Effector memory CD4-positive, alpha-beta T cell (primary cell): ENCODE measurements around the gene ARHGAP15.

Source experiments
- DNase-seq, 3 donors: peaks; one replicate each; pipeline ENCODE4 v3.0.0-alpha.2; 2020
- H3K27ac ChIP-seq: 2 replicates; pipeline ENCODE4 v1.7.0; 2013; ENCODE audit warnings: mild to moderate bottlenecking, low read length, moderate library complexity; ENCODE audit not compliant: insufficient read depth, poor library complexity, severe bottlenecking
- H3K27me3 ChIP-seq: replicated peaks from 2 replicates; pipeline ENCODE4 v1.7.0; 2013; ENCODE audit warnings: mild to moderate bottlenecking, low read length; ENCODE audit not compliant: insufficient read depth, control insufficient read depth, poor library complexity, severe bottlenecking
- H3K36me3 ChIP-seq: 2 replicates; pipeline ENCODE4 v1.7.0; 2013; ENCODE audit warnings: mild to moderate bottlenecking, low read length, moderate library complexity; ENCODE audit not compliant: control insufficient read depth, insufficient read depth
- H3K4me1 ChIP-seq: 2 replicates; pipeline ENCODE4 v1.7.0; 2013; ENCODE audit warnings: low read length, mild to moderate bottlenecking; ENCODE audit not compliant: control insufficient read depth, insufficient read depth, poor library complexity, severe bottlenecking
- H3K4me3 ChIP-seq: 2 replicates; pipeline ENCODE4 v1.7.0; 2013; ENCODE audit warnings: low read length, low read depth, mild to moderate bottlenecking; ENCODE audit not compliant: insufficient read depth, poor library complexity, severe bottlenecking
- H3K9me3 ChIP-seq: 2 replicates; pipeline ENCODE4 v1.7.0; 2013; ENCODE audit warnings: mild to moderate bottlenecking, low read length, moderate library complexity; ENCODE audit not compliant: control insufficient read depth

Gene ARHGAP15

DNA sequence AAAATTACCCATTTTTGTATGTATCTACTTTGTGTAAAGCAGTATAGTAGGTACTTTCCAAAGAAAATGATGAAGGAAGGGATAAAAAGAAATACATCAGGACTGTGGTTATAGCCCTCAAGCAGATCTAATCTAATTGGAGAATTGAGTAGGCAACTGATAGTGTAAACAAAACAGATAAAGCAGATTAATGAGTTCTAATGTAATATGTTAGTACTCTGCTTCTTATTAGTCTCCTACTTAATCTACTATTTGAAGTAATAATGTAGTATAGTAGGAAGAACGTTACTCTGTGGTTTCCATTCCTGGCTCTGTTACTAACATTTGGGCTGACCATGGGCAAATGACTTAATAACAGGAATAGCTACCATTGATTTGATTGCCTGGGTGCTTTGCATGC lies 250.7 kb downstream of the ARHGAP15 start:
- H3K36me3 ChIP-seq, result no peaks in the 10 kb centered on the region
- no peaks in the 10 kb centered on the region for H3K4me1 ChIP-seq
- no peaks in the 10 kb centered on the region for H3K9me3 ChIP-seq
- H3K4me3 ChIP-seq, result no peak overlapping the region
- no peaks in the 10 kb centered on the region for H3K27me3 ChIP-seq
- no peak for DNase-seq
- no peak overlapping the region for H3K27ac ChIP-seq

DNA sequence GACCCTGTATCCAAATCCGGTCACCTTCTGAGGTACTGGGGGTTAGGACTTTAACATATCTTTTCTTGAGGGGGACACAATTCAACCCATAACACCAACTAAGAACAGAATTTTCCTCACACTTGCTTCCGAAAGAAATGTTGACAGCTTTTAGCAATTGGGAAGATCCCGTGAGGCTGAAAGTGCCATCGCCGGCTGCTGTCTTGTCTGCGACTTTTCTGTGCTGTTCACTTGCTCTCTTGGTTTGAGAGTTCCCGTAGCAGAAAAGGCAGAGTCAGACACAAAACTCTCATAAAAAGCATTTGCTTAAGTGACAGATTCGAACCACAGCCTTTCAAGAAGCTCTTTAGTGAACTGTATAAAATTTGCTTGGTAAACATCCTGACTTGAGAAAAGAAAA lies 253.4 kb downstream of the ARHGAP15 start:
- Histone ChIP-seq H3K9me3 (no peaks in the 10 kb centered on the region), H3K4me3 (no peak overlapping the region), H3K27ac (no peak overlapping the region), H3K27me3 (no peaks in the 10 kb centered on the region), H3K36me3 (peaks cover 3% of the 10 kb centered on the region), H3K4me1 (no peaks in the 10 kb centered on the region)
- no peak for DNase-seq

DNA sequence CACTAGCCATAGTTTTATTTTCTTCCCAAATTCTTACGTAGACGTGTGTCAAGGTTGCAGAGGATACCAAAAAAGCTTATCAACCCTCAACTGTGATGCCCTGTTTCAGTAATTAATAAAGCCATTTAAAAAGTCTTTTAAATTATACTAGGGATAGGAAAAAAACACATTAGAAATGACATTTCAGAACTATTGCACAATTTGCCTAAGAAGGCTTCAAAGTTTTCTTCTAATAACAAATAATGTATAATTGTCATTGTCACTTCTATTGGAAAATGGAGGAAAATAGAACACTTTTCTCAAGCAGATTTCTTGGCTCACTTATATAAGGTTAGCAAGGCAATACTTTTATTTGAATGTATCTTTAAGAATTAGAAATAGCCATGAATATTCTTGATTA lies 253.8 kb downstream of the ARHGAP15 start:
- H3K27me3 ChIP-seq, result no peaks in the 10 kb centered on the region
- H3K27ac ChIP-seq, result no peak overlapping the region
- H3K4me3 ChIP-seq, result no peak overlapping the region
- H3K4me1 ChIP-seq, result no peaks in the 10 kb centered on the region
- no peaks in the 10 kb centered on the region for H3K9me3 ChIP-seq
- peaks cover 5% of the 10 kb centered on the region for H3K36me3 ChIP-seq
- DNase-seq, result no peak

DNA sequence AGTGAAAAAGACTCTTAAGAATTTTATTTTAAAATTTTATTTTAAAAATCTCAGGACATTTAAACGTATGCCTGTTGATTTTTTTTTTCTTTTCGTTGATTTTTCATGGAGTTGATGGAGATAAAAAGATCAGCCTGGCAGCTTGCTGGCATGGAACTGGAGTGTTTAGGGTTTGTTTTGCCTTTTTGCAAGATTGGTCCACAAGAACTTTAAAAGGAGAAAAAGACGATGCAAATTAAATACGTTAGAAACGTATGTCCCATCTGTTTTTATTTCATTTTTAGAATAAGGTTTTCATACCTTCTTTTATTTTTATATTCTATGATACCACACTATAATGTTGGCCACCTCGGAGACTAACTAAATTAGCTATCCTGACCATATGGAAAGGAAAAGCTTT lies 254.9 kb downstream of the ARHGAP15 start:
- no peak for DNase-seq

DNA sequence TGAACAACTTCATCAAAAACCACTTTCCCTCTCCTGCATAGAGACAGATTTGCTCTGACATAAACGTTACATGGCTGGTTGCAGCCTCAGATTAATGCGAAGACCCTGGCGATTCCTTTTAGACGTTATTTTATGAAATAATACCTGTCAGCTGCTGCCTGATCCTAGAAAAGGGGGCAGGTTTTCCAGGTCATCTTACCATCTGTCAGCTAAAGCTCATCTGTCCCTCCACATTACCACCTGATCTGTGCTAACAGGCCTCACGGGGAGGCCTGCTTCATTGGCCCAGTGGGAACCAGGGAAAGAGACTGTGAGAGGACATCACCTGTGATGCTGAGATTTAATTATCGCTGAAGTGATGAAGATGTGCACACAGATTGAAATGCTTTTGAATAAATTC lies 261.0 kb downstream of the ARHGAP15 start:
- no peak for DNase-seq
- H3K27me3 ChIP-seq, result no peaks in the 10 kb centered on the region

More for the DNA sequence above, 254.9 kb downstream of the ARHGAP15 start:
- no peak overlapping the region for H3K27ac ChIP-seq
- H3K4me1 ChIP-seq, result no peaks in the 10 kb centered on the region
- H3K36me3 ChIP-seq, result peaks cover 5% of the 10 kb centered on the region
- H3K4me3 ChIP-seq, result no peak overlapping the region
- H3K9me3 ChIP-seq, result no peaks in the 10 kb centered on the region
- no peaks in the 10 kb centered on the region for H3K27me3 ChIP-seq

DNA sequence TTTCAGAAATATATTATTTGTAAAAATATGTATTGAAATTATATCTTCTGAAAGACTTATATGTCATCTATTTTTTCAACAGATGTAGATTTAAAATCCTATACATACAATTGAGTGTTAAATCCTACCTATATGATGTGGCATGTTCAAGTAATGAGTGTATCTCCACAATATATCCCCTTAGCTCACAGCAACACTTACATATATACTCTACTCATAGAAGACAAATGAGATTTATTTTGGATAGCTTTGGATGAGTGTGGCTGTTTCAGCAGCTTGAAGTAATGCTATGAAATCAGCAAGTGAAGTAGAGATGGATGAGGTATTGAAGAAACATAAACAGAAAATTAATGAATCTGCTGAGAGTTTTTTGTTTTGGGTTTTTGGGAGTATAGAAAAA lies 263.1 kb downstream of the ARHGAP15 start:
- DNase-seq, result no peak
- peaks cover 7% of the 10 kb centered on the region for H3K4me1 ChIP-seq
- H3K27ac ChIP-seq, result no peak overlapping the region
- H3K4me3 ChIP-seq, result no peak overlapping the region
- no peaks in the 10 kb centered on the region for H3K9me3 ChIP-seq
- peaks cover 10% of the 10 kb centered on the region for H3K36me3 ChIP-seq
- no peaks in the 10 kb centered on the region for H3K27me3 ChIP-seq

More for the DNA sequence above, 261.0 kb downstream of the ARHGAP15 start:
- no peaks in the 10 kb centered on the region for H3K9me3 ChIP-seq
- H3K4me1 ChIP-seq, result peaks cover 7% of the 10 kb centered on the region
- peaks cover 11% of the 10 kb centered on the region for H3K36me3 ChIP-seq
- H3K4me3 ChIP-seq, result no peak overlapping the region
- no peak overlapping the region for H3K27ac ChIP-seq

DNA sequence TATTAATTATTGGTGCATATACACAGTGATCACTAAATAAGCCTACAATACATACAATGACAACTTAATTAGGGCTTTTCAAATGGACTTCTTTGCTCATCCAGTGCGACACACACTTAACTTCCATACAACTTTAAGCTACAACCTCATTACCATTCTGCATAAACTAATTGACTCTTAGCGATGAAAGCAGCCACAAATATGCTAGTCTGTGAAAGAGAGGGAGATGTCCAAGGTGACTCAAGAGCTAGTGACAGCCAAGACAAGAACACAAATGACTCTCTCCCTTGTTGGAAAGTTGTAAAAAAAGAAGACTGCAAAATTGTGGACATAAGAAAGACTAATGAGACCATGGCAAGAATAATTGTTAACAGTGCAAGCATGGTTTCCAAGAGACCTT lies 264.8 kb downstream of the ARHGAP15 start:
- no peaks in the 10 kb centered on the region for H3K27me3 ChIP-seq
- no peaks in the 10 kb centered on the region for H3K9me3 ChIP-seq

DNA sequence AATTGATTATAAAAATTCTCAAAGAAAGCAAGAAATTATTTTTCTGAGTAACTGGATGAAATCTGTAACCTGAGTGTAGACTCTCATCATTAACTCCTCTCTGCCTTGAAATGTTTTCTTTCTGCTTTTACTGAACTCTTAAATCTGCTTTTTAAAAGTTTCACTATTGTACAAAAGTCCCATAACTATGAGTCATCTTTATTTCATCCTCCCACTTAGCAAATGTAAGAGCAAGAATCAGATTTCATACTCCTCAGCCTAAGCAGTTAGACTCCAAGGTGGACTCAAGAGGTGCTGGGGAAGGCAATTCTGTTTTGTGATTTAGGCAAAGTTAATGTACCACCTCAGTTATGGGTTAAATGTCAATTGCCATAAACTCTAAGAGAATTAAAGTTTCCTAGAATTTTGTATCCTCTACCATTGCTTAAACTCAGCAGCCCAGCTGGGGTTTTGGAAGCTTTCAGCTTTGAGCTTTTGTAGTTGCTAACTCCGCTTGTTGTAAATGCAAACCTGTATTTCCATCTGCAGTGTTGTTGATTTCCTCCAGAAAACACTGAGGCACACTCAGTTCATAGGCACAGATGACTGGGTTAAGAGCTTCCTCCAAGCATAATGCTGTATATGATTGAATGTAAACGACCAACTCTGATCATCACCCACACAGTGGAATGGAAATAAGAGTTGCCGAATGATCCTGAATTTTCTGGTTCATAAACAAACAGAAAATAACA lies 268.8 kb downstream of the ARHGAP15 start:
- H3K4me3 ChIP-seq, result no peak overlapping the region
- no peaks in the 10 kb centered on the region for H3K27me3 ChIP-seq
- H3K4me1 ChIP-seq, result peaks cover 7% of the 10 kb centered on the region
- DNase-seq, result no peak
- H3K27ac ChIP-seq, result no peak overlapping the region
- H3K36me3 ChIP-seq, result no peaks in the 10 kb centered on the region
- H3K9me3 ChIP-seq, result no peaks in the 10 kb centered on the region

More for the DNA sequence above, 264.8 kb downstream of the ARHGAP15 start:
- DNase-seq, result no peak
- Histone ChIP-seq H3K4me1 (peaks cover 7% of the 10 kb centered on the region), H3K4me3 (no peak overlapping the region), H3K36me3 (peaks cover 6% of the 10 kb centered on the region), H3K27ac (no peak overlapping the region)

DNA sequence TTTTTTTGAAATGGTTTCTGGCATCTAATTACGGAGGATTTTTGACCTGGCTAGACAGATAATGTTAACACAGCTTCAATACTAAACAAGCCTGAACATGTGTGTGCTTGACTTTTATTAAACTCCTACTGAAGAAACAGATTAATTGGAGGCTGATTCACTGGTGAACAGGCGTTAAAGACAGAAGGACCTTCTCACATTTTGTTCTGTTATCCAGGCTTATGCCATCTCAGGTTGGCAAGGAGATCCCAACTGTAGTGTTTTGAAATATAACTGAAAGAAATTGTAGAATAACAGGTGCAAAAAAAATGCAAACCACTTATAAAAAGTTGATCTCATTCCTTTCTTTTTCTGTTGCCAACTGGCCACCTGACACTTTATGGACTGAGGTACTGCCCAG lies 269.6 kb downstream of the ARHGAP15 start:
- H3K27ac ChIP-seq, result no peak overlapping the region
- H3K27me3 ChIP-seq, result no peaks in the 10 kb centered on the region
- no peak overlapping the region for H3K4me3 ChIP-seq
- DNase-seq, result no peak
- no peaks in the 10 kb centered on the region for H3K9me3 ChIP-seq
- H3K4me1 ChIP-seq, result peaks cover 7% of the 10 kb centered on the region
- H3K36me3 ChIP-seq, result no peaks in the 10 kb centered on the region

DNA sequence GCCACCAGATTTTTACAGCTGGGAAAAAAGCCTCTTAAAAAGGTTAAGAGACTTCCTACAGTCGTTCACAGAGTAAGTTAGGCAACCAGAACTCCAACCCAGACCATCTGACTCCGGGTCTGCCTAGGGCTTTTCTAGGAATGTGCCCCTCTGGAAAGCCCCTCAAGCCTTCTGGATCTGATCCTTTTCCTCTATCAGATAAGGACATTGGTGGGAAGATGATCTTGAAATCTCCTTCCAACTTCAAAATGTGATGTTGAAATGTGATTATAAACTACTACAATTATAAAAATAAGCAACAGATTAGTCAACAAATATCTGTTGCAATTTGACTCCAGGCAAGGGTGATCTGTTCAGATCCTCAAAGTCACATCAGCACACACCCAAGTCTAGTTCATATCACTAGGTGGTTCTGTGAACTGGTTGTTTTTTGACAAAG lies 270.4 kb downstream of the ARHGAP15 start:
- Histone ChIP-seq H3K36me3 (no peaks in the 10 kb centered on the region), H3K9me3 (no peaks in the 10 kb centered on the region), H3K4me3 (no peak overlapping the region), H3K27me3 (no peaks in the 10 kb centered on the region), H3K27ac (no peak overlapping the region), H3K4me1 (no peaks in the 10 kb centered on the region)
- DNase-seq, result no peak
